Neural progenitor cell (in vitro differentiated cells): ENCODE data around the gene XPO4. TPM values are rescaled to one million over a fixed set of nuclear protein-coding genes. Genes with fewer than 3 reads are reported as not detected.
"Not testable (repeated sequence)": the region's sequence is repeated elsewhere in the genome, so short reads cannot be mapped to it uniquely, and the experiment has no call there.

Experiments used
- DNase-seq: peaks from one replicate; pipeline ENCODE4 v3.0.0-alpha.2; 2016; ENCODE audit warnings: low spot score
- H2AFZ ChIP-seq: fragments of 200-600 bp; sonication (generic); replicated peaks from 2 replicates; pipeline ENCODE4 v1.6.1; 2016; ENCODE audit warnings: antibody characterized with exemption
- H3F3A ChIP-seq: fragments of 200-600 bp; sonication (generic); 2 replicates; pipeline ENCODE4 v1.6.1; 2016; ENCODE audit warnings: antibody characterized with exemption, low read depth
- H3K27ac ChIP-seq: fragments of 200-600 bp; sonication (generic); 2 replicates; pipeline ENCODE4 v1.5.1; 2016; ENCODE audit warnings: mild to moderate bottlenecking
- H3K27me3 ChIP-seq: fragments of 200-600 bp; sonication (generic); 2 replicates; pipeline ENCODE4 v1.6.1; 2016; ENCODE audit warnings: mild to moderate bottlenecking, moderate library complexity
- H3K36me3 ChIP-seq: fragments of 200-600 bp; sonication (generic); 2 replicates; pipeline ENCODE4 v1.5.1; 2016
- H3K4me1 ChIP-seq: fragments of 200-600 bp; sonication (generic); 2 replicates; pipeline ENCODE4 v1.6.1; 2016; ENCODE audit warnings: mixed run types
- H3K4me2 ChIP-seq: fragments of 200-600 bp; sonication (generic); 2 replicates; pipeline ENCODE4 v1.6.1; 2016
- H3K4me3 ChIP-seq: fragments of 200-600 bp; sonication (generic); 2 replicates; pipeline ENCODE4 v1.5.1; 2016
- H3K79me2 ChIP-seq: fragments of 200-600 bp; sonication (generic); 2 replicates; pipeline ENCODE4 v1.6.1; 2016; ENCODE audit warnings: low read depth
- H3K9ac ChIP-seq: fragments of 200-600 bp; sonication (generic); 2 replicates; pipeline ENCODE4 v1.6.1; 2016
- H3K9me3 ChIP-seq: fragments of 200-600 bp; sonication (generic); 2 replicates; pipeline ENCODE4 v1.5.1; 2016; ENCODE audit warnings: low read depth
- H4K20me1 ChIP-seq: fragments of 200-600 bp; sonication (generic); 2 replicates; pipeline ENCODE4 v1.6.1; 2016; ENCODE audit warnings: low read depth
- H3K27ac Mint-ChIP-seq: 3 replicates; pipeline ENCODE4 v1.8.0; 2021; ENCODE audit warnings: mixed read lengths
- H3K27me3 Mint-ChIP-seq: 2 replicates; pipeline ENCODE4 v1.8.0; 2022; ENCODE audit warnings: low read depth, mild to moderate bottlenecking, inconsistent platforms, moderate library complexity, mixed read lengths; ENCODE audit not compliant: insufficient read depth
- H3K36me3 Mint-ChIP-seq: 3 replicates; pipeline ENCODE4 v1.8.0; 2021; ENCODE audit warnings: mixed read lengths
- H3K4me1 Mint-ChIP-seq: 3 replicates; pipeline ENCODE4 v1.8.0; 2021; ENCODE audit warnings: mixed read lengths
- H3K4me3 Mint-ChIP-seq: 3 replicates; pipeline ENCODE4 v1.8.0; 2021; ENCODE audit warnings: mild to moderate bottlenecking, moderate library complexity, mixed read lengths
- H3K9me3 Mint-ChIP-seq: 3 replicates; pipeline ENCODE4 v1.8.0; 2020; ENCODE audit warnings: mixed read lengths
- CTCF ChIP-seq: fragments of 200-600 bp; sonication (generic); IDR thresholded peaks from 2 replicates; pipeline ENCODE4 v1.5.1; 2017; ENCODE audit warnings: antibody characterized with exemption, mild to moderate bottlenecking
- EZH2 ChIP-seq: fragments of 200-600 bp; sonication (generic); IDR thresholded peaks from 2 replicates; pipeline ENCODE4 v1.6.1; 2017; ENCODE audit warnings: antibody characterized with exemption, mild to moderate bottlenecking, moderate library complexity
- EZH2phosphoT487 ChIP-seq: fragments of 200-600 bp; sonication (generic); IDR thresholded peaks from 2 replicates; pipeline ENCODE4 v1.6.1; 2017; ENCODE audit warnings: antibody characterized with exemption
- total RNA-seq: library from RNA; depleted of rRNA; stranded (reverse); fragments of >200 nt; gene quantifications from 2 replicates; pipeline ENCODE4 v1.2.3, GENCODE V29; 2015; ENCODE audit warnings: low replicate concordance

XPO4 gene
- total RNA-seq, 1 donor from 2014 or later: 44.9 TPM

DNA sequence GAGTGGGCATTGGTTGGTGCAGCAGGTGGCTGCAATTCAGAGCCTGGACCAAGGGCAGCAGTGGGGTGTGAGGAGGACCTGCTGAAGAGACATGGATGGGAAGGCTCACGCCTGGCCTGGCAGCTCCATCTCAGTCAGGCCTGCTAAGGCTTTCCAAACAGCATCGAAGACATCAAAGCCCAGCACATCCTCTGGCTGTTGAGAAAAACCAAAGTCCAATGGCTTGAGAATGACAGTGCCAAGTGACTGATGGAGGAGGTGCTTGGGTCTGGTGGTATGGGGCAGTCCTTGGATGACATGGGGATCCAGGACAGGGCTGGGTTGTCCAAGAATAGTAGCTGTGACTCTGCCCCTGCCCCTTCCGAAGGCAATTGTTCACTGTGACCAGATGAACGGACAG, 19.0 kb upstream of the XPO4 start:
- Mint-ChIP-seq H3K36me3 (no peaks in the 10 kb centered on the region), H3K4me1 (peaks cover 4% of the 10 kb centered on the region), H3K27me3 (peaks cover 2% of the 10 kb centered on the region), H3K9me3 (no peaks in the 10 kb centered on the region), H3K27ac (no peak overlapping the region), H3K4me3 (no peak overlapping the region)
- Histone ChIP-seq H3K4me1 (no peaks in the 10 kb centered on the region), H2AFZ (no peak overlapping the region), H3K9ac (no peak overlapping the region), H3K36me3 (no peaks in the 10 kb centered on the region), H3K79me2 (no peaks in the 10 kb centered on the region), H3K4me2 (no peak overlapping the region), H3K27ac (no peak overlapping the region), H4K20me1 (no peaks in the 10 kb centered on the region), H3K4me3 (no peak overlapping the region), H3F3A (no peaks in the 10 kb centered on the region), H3K27me3 (no peaks in the 10 kb centered on the region), H3K9me3 (no peaks in the 10 kb centered on the region)
- TF ChIP-seq CTCF (no peak), EZH2 (no peak), EZH2phosphoT487 (no peak)
- no peak for DNase-seq

GRCh38 chr13:20915676-20916075, 13.1 kb upstream of the XPO4 start:
- H3K36me3 Mint-ChIP-seq, H3K4me3 ChIP-seq, H4K20me1 ChIP-seq, H3K27ac Mint-ChIP-seq, H3K4me1 ChIP-seq, H3K4me2 ChIP-seq, H3K27me3 Mint-ChIP-seq, H3K36me3 ChIP-seq, H3K4me1 Mint-ChIP-seq, DNase-seq, H3F3A ChIP-seq, H3K9me3 ChIP-seq, H3K9me3 Mint-ChIP-seq, H2AFZ ChIP-seq, H3K27me3 ChIP-seq, H3K27ac ChIP-seq, H3K4me3 Mint-ChIP-seq, H3K9ac ChIP-seq, H3K79me2 ChIP-seq: not testable (repeated sequence)

DNA sequence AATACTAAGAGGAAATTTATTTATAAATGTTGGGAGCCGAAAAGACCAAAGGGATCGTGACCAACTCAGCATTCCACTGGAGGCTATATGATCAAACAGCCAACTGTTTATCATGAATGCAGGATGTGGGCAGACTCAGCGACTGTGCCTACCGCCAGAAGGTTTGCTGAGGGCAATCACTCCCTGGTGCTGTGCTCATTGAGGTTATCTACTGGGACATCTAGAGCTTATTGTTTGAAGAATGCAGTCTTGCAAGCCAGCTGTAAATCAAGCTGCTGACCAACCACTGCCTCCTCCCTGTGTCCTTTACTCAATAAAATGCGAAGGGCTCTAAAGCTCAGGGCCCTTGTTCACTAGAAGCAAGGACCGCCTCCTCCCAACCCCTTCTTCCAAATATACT, 8.5 kb upstream of the XPO4 start:
- no peak for DNase-seq
- Histone ChIP-seq H3K4me2 (no peak overlapping the region), H3K4me1 (no peaks in the 10 kb centered on the region), H3F3A (no peaks in the 10 kb centered on the region), H3K79me2 (no peaks in the 10 kb centered on the region), H3K4me3 (no peak overlapping the region), H2AFZ (no peak overlapping the region), H3K36me3 (no peaks in the 10 kb centered on the region), H3K9ac (no peak overlapping the region), H3K9me3 (no peaks in the 10 kb centered on the region), H3K27ac (no peak overlapping the region), H4K20me1 (no peaks in the 10 kb centered on the region), H3K27me3 (no peaks in the 10 kb centered on the region)
- Mint-ChIP-seq H3K27me3 (no peaks in the 10 kb centered on the region), H3K36me3 (no peaks in the 10 kb centered on the region), H3K27ac (no peak overlapping the region), H3K4me3 (no peak overlapping the region), H3K9me3 (no peaks in the 10 kb centered on the region), H3K4me1 (no peaks in the 10 kb centered on the region)
- TF ChIP-seq EZH2 (no peak), CTCF (no peak), EZH2phosphoT487 (no peak)

DNA sequence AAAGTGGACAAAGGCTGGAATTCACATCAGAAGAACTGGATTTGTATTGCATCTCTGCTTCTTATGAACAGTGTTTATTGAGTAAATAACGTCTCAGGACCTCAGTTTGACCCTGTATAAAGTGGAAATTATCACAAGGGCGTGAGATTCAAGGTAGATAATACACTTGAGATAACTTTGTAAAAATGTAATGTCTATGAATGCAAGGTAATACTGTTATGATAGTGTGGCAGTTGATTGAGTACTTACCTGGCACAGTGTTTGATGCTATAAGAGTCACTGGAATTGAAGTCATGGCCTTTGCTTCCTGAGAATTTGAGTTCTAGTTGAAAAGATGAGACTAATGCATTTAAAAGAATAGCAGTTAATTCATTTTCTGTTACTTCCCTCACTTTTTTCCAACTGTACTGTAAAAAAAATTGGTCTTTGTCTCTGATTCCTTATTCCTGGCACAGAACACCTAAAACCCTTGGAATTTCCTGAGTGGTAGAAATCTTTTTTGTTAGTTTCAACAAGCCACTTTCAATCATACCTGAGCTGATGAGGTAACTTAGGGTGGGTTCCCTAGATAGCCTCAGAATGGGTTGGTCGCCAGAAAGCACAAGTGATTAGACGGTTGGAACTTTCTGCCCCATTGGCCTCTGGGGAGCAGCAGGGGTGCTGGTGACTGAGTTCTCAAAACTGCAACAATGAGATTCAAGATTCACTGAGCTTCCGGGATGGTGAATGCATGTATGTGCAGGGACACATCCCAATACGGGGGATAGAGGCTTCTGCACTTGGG, 6.4 kb upstream of the XPO4 start:
- Mint-ChIP-seq H3K36me3 (no peaks in the 10 kb centered on the region), H3K27ac (no peak overlapping the region)
- no peak for DNase-seq

More for the DNA sequence above, 6.4 kb upstream of the XPO4 start:
- H3K27ac ChIP-seq: no peak overlapping the region
- TF ChIP-seq CTCF (no peak), EZH2 (no peak), EZH2phosphoT487 (no peak)
- H3K79me2 ChIP-seq: no peaks in the 10 kb centered on the region
- Mint-ChIP-seq H3K4me3 (no peak overlapping the region), H3K4me1 (no peaks in the 10 kb centered on the region), H3K27me3 (no peaks in the 10 kb centered on the region), H3K9me3 (no peaks in the 10 kb centered on the region)
- H3K27me3 ChIP-seq: no peaks in the 10 kb centered on the region
- H2AFZ ChIP-seq: no peak overlapping the region
- H3K36me3 ChIP-seq: no peaks in the 10 kb centered on the region
- H3K9ac ChIP-seq: no peak overlapping the region
- no peak overlapping the region for H3K4me2 ChIP-seq
- H4K20me1 ChIP-seq: no peaks in the 10 kb centered on the region
- no peaks in the 10 kb centered on the region for H3F3A ChIP-seq
- H3K4me1 ChIP-seq: no peaks in the 10 kb centered on the region
- no peak overlapping the region for H3K4me3 ChIP-seq
- H3K9me3 ChIP-seq: no peaks in the 10 kb centered on the region
